NCI-H187 (cell line): ENCODE data around the gene CDHR2.

Source experiments
- DNase-seq, 2 experiments: peaks; one replicate each; lab custom pipeline; 2025; lab: John Stamatoyannopoulos, UW

CDHR2 gene

DNA sequence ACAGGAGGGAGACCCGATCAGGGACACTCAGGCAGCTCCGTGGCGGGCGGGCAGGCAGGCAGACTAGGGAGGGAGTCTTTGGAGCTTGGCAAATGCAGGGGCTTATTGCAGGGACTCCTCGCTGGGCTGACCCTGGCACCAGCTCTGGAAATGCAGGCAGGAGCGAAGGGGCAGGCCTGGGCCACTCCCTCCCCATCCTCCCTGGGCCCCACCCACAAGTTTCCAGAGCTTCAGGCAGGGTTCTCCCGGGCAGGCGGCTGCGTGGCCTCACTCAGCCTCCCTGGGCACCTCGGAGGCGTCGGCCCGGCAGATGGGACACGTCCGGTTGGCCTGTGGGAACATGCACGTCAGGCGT lies 20.4 kb upstream of the CDHR2 start:
- no peak for DNase-seq

DNA sequence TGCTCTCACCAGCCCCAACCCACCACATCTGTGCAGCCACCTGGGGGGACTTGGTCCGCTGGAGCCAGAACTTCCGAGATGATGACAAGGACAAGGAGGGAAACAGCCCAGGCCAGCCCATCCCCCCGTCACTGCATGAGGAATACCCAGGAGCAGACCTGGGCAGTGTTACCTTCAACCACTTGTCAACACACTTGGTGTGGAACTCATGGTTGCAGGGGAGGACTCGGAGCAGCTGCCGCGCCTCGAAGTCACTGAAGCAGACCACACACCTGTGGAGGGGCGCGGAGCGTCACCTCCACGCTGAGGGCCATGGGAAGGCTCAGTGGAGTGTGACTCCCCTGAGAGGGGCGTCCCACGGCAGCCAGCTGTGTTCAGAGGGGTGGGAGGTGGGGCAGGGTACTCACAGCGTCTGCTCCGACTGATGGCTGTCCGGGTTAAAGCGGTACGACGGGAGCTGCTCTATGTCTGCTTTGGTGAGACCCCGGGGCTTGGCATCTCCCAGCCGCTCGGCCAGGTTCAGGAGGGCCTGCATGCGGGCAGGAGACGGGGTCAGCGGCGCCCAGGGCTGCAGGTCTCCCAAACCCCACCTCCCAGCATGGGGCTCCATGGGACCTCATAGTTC lies 19.9 kb upstream of the CDHR2 start:
- DNase-seq: no peak

DNA sequence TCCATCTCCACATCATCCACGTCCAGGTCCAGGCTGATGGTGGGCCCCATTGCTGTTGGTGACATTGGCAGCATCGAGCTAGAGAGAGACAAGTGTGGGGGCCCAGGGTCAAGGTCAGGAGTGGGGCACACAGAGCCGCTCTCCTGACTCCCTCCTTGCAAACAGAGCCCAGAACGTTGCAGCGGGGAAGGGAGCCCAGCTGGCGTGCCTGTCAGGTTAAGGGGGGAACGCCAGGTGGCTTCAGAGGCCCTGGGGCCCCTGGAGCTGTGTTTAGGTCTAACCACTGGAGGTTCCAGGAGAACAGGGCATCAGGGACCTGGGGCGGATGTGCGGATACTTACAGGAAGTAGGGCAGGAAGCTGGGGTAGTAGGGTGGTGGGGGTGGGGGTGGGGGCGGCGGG lies 19.4 kb upstream of the CDHR2 start:
- no peak for DNase-seq

DNA sequence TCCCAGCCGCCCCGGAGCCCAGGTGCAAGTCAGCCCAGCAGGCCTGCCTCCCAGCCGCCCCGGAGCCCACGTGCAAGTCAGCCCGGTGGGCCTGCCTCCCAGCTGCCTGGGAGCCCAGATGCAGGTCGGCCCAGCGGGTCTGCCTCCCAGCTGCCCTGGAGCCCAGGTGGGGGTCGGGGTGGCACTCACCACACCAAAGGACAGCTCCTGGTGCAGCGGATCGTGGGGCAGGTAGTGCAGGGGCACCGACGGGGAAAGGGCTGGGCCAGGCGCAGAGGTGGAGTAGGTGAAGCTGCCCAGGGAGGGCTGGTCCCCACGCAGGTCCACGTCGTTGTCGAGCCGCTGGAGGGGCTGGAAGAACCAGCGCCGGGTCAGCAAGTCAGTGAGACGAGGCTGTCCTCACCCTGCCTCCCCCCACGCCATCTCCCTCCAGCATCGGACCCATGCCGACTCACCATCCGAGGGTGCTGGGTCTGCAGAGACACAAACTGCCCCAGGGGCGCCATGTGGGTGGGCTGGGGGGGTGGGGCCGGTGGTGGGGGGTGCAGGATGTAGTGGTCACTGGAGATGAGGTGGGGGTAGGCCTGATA lies 18.7 kb upstream of the CDHR2 start:
- no peak for DNase-seq

DNA sequence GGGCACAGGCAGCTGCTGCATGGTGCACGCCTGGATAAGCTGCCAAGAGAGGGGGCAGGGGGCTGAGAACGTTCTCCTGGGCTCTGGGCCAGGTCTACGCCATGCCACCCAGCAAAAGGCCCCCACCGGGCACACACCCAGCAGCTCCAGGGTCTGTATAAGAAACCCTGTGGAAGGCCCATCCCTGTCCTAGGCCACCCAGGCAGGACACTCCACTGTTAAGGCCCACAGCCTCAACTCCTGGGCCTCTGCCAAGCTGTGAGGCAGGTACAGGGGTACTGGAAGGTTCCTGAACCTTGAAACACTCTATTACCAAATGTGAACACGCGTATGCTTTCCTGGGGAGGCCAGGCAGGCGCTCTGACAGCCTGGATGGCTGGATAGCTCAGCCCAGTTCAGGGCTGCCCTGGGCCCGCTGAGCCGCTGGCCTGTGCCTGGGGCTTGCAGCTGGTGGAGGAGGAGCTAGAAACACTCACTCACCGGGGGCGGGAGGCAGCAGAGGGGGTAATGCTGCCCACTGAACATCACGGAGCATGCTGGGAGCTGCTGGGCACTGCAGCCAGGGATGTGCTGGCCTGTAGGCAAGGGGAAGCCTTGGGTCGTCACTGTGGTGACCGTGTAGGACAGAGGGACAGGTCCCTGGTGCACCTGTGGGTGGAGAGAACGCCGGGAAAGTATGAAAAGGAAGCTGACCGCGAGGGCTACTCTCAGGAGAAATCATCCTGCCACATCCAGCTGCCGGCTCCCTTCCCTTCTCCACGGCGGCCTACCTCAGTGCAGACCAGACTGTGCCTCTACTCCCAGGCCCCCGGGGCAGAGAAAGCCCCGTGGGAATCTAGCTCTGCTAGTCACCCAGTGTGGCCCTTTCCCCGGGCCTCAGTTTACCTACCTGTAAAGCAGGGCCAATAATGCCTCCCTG lies 17.9 kb upstream of the CDHR2 start:
- DNase-seq: no peak

DNA sequence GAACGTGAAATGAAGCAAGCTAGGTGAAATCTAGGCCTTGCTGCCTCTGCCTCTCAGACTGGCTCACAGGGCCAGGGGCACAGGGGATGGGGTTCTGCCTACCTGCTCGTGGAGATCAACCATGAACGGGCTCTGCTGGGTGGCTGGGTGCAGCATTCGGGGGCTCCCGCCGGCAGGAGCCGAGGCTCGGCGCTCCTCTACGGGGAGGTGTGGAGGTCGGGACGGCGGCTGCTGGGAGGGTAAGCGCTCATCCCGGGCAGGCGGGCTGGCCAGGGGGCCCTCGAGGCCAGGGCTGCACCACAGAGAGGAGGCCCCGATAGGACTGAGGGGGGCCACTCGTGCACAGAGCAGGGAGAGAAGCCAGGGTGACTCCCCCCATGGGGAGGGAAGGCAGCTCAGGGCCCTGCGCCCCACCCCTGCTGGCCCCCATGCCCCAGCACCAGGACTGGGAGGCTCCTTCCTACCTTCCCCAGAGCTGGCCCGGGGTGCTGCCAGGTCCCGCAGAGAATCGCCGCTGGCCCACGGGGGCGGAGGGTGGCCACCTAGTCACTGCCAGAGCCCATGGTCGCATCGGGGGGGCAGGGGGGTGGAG lies 17.1 kb upstream of the CDHR2 start:
- DNase-seq: no peak

DNA sequence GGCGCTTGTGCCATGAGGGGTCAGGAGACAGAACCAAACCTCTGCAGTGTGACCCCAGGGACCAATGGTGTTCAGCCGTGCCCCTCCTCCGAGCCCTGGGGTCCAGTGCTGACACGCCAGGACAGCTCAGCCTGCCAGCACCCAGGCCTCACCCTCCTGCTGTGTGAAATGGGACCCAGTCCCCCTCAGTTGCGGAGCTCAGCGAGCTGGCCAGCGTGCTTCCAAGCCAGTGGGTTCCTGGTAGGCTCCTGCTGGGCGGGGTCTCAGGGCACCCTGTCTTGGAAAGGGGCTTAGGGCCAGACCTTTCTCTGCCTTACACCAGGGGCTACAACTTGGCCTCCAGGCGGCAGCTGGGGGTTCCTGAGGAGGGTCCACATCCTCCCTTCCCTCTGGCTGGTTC lies 16.3 kb upstream of the CDHR2 start:
- no peak for DNase-seq

DNA sequence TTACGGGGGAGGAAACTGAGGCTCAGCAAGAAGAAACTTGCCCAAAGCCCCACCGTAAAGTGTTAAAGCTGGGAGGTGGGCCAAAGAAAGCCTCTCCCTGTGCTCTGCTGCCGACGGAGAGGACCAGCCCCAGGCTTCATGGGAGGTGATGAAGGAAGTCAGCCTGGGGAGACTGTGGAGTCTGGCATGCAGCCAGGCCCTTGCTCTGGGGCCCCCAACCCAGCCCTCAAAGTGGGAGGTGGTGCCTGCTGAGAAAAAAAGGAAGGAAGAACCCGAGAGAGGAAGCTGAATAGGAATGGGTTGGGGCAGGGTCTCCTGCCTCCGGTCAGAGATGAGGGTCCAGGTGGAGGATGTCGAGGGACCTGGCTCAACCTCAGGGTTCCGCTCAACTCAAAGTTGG lies 15.8 kb upstream of the CDHR2 start:
- no peak for DNase-seq

DNA sequence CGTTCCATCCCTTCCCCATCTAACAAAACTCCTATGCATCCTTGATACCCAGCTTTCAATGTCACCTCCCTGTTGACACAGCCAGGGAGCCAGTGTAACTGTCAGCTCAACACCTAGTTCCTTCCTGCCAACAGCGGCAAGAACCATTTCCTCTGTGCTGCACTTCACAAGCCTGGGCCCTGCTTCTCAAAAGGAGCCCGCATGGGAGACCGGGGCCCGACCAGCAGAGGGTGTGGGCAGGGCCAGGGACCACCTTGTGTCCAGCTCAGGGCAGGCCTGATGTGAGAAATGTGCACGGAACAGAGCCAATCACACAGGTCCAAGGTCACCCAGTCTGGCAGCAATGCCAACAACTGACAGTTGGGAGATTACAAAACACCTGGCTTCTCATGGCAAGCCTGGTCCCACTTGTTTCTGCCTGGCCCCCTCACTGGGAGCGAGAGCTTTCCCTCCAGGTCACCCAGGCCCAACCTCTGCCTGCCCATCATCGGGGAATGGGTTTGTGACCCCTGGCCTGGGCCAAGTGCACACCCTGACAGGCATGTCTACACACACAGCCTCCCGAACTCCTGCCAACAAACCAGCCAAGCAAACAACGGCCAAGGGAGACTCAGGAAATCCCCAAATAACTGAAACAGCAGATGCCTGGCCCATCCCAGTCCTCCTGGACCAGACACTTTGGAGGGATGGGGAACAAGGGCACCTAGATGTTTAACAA lies 15.1 kb upstream of the CDHR2 start:
- DNase-seq: no peak

DNA sequence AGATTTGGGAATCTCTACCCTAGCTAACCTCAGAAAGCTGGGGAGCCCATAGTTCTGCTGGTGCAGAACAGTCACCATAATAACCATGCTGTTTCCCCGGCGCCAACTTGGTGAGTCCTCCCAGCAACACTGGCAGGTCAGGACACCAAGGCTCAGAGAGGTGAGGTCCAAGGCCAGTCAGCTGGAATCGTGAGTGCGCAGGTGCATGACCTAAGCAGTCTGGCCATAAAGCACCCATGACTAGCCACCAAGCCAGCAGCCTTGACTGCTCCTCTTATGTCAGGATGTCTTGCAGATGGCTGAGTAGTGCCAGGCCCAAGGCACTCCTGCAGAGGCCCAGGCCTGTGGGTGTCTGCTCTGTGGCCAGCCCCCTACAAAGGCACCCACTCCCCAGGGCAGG lies 14.5 kb upstream of the CDHR2 start:
- DNase-seq: no peak

DNA sequence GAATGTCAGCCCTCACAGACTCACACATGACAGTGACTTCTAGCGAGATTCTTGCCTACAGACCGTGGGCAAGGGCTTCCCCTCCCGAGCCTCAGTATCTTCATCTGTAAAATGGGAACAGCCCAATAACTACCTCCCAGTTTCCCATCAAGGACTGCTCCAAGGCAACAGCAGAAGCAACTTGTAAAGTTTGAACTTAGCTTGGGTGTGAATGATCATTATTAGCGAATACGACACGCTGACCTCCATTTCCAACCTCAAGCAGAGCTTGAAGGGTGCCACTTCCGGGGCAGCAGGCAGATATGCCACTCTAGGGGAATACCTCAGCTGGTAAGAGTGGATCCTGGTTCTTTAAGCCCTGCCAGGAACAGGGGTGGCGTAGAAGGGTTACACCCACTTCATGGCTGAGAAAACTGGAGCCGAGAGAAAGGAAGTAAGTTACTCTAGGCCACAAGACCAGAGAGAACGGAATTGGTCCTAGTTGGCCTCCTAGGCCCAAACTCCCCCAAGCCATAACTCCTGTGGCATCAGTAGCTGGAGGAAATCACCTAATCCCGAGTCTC lies 14.0 kb upstream of the CDHR2 start:
- DNase-seq: no peak

DNA sequence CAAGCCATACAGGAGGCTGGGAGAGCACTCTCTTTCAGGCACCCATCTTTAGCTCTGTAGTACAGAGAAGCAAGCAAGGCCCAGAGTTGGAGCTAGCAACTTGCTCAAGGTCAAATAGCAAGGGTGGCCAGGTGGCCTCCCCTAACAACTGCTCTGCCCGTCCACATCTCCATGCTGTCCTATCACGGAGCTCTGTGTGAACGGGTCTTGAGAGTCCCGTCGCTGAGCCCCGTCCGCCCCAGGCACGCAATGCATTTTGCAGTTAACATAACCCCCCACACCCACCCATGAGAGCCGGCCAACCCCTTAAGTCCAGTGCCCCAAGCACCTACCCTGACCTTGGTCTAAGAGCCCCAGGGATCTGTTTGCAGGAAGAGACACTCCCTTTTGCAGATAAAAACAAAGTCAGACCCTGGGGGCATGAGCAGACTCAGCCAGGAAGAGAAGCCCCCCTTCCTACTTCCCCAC lies 13.4 kb upstream of the CDHR2 start:
- no peak for DNase-seq

DNA sequence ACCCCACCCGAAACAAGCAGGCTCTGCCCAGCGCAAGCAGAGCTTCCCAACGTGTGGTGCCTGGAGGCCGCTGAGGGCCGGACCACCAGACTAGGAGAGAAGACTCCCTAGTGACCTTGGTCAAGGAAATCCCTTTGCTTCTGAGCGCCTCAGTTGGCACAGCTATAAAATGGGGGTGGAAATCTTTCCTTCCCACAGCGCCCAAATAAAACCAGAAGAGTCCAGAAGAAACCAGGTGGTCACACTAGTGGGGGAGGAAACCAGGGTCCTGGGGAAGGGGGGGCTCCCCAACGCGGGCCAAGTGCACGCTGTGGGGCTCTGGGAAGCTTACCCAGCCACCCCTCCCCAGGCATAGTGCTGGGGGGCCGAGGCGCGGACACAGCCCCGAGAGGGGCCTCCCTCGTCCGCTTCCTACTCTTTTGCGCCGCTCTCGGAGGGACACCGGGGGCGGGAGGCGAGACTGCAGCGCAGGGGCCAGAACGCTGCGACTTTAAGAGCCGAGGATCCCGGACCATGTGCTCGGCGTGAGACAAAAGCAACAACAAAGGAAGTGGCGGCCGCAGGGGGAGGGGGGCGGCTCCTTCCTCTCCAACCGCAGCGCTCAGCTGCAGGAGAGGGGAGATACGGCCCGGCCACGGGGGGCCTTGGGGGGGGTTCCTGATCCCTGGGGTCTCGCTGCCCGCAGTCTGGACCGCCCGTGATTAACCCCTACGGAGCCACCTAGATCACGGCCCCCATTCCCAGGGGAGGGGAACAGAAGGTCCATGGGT lies 12.8 kb upstream of the CDHR2 start:
- DNase-seq: peak; percentile 39 to 53

DNA sequence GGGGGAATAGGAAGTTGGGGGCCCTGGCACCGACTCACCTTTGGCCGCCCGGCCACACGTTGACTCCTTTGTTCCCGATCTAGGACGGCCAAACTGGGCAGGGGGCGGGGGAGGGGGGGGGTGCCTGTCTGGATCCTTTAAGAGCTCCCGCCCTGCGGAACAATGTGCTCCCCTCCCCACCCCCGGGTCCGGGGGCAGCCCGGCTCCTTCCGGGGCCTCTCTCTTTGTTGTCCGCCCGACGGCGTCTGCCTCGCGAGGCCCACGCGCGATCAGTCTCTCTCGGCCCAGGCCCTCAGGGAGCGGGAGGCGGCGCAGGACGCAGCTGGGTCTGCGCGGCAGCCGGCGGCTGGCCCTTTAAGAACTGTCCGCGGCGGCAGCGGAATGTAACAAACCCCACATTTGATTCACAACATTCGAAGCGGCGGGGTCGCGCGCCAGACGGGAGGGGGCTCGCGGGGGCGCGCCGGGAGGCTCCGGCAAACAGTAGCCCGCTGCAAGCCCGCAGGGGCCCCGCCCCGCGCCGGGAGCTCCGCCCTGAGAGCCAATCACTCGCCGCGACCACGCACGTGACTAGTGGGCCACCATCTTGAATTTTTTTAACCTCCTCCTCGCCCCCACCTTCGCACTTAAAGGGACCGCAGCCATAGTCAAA lies 12.1 kb upstream of the CDHR2 start, which contains the start of gene RNF44:
Gene RNF44, minus strand, starts transcription at position 501 of the 652 bp plus-strand sequence. CDS start 4,930 bp downstream, outside the sequence.
- DNase-seq: peak; percentile 91 to 96

DNA sequence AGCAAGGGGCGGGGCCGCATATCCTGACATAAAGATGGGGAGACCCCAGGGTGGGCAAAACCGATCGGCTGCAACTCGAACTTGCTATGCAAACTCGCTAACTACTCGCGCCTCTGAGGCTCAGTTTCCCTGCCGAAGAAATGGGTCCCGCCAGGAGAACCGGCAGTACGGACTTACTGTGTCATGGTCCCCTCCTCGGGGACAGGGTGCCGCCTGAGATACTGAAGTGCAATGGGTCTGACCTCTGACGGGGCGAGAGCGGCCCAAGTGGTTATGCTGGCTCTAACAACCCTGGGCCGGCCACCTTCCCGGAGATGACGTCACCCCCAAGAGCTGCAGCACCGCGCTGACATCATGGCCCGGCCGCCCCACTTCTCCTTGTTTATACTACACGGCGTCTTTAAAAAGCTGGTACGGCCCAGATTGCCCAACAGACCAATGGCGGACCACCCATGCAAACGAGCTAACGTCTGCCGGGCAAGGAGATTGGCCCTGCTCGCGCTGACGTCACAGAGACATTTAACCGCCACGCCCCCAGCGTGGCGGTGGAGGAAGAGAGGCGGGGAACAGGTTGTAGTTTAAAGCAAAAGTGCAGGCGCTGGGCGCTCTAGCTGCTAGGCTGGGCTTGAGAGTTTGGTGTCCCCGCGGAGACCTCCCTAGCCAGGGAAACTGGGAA lies 11.4 kb upstream of the CDHR2 start:
- peak; percentile 88 to 95 for DNase-seq

DNA sequence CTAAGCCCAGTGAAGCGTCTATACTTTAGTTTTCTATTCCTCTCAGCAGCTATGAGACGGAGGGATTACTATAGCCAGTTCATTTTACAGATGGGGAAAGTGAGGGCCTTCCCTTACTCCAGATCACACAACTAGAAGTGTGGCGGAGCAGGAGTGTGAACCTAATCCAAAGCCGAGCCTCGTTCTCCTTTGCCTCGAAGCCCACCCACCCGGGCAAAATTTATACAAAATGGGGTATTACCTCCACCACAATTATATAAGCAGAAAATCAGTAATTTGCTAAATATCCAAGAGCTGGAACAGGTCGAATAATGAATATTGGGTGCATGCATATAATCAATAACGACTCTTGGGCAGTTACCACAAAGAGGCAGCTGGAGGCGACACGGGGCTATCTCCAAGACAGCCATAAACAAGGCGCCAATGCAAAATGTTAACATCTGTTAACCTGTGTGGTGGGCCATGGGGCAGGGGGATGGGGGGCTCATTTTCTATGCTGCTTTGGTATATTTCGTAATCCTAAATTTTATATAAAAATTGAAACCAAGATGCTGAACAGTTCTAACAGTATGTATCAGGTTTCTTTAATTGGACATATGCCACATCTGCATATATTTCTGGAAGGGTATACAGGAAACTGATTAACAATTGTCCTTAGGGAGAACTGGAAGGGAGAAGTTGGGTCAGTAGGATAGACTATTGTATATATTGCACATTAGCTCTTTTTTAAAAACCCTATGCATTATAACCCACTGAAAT lies 10.7 kb upstream of the CDHR2 start:
- no peak for DNase-seq

DNA sequence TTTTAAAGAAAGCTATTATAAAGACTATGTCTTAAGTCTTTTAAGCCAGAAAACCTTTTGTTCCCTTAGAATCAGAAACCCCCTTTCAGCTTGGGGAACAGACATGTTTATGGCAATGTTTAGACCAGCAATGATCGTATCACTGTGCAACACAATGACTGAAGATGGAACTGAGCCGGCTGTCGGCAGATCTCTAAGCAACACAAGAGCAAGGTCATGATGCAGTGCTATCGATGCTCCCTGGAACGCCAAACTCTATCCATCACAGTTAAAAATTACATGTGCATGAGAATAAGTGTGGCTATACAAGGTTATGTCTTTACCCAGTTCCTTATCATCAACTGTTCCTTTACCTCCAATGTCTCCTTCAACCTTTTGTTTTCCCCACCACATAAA lies 10.2 kb upstream of the CDHR2 start:
- no peak for DNase-seq

DNA sequence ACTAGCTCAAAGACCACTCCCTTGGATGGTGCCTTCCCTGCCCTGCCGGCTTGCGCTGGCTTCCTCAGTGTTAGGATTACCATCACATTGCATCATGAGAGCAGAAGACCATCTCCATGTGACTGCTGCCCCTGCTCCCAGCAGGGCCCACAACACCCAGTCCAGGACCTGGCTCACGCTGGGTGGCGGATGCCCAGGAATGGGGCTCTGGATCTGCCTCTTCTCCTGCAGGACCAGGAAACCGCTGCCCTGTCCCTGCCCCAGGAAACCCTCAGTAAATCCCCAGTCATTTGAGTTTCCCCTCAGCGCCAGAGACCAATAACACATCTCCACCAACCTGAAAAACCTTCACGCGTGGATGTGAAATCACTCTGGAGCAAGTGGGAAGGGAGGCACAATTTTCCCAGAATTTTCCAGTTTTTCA lies 8.7 kb upstream of the CDHR2 start:
- DNase-seq: no peak

DNA sequence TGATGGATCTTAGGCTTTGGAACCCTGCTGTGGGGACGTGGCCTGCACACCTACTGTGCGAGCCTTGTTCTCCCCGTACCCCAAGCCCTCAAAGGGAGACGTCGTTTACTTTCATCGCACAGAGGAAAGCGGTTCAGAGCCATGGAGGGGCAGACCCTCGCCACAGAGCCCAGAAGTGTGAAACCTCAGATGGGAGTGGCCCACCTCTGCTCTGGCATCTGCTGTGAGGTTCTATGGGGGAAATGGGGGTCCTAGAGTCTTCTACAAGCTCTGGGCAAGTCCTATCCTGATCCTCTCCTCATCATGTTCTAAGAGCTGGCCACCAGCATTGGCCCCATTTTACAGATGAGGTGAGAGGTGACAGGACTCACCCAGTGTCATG lies 8.2 kb upstream of the CDHR2 start:
- DNase-seq: no peak
